OCI-LY1 (cell line): ENCODE results near the gene RPRML.

Source experiments
- H2AFZ ChIP-seq: fragments of 200-600 bp; sonication (generic), shearing (Covaris generic); 2 replicates; pipeline ENCODE4 v1.6.0; 2014; ENCODE audit warnings: antibody characterized with exemption, mild to moderate bottlenecking, low read length
- H3F3A ChIP-seq: fragments of 200-600 bp; sonication (generic), shearing (Covaris generic); 2 replicates; pipeline ENCODE4 v1.6.0; 2014; ENCODE audit warnings: mild to moderate bottlenecking, antibody characterized with exemption, low read length, moderate library complexity; ENCODE audit not compliant: insufficient read depth
- H3K27ac ChIP-seq: fragments of 200-600 bp; sonication (generic); 2 replicates; pipeline ENCODE4 v1.5.1; 2014; ENCODE audit warnings: low read length, mixed run types, mild to moderate bottlenecking, low read depth; ENCODE audit not compliant: poor library complexity, severe bottlenecking
- H3K27me3 ChIP-seq: fragments of 200-600 bp; sonication (generic); 2 replicates; pipeline ENCODE4 v1.6.0; 2014; ENCODE audit warnings: antibody characterized with exemption, mild to moderate bottlenecking, low read length, moderate library complexity; ENCODE audit not compliant: insufficient read depth
- H3K36me3 ChIP-seq: fragments of 200-600 bp; sonication (generic); 2 replicates; pipeline ENCODE4 v1.6.1; 2014; ENCODE audit warnings: mild to moderate bottlenecking, antibody characterized with exemption, low read length, moderate library complexity, mixed read lengths; ENCODE audit not compliant: insufficient read depth
- H3K4me1 ChIP-seq: fragments of 200-600 bp; sonication (generic); 2 replicates; pipeline ENCODE4 v1.5.1; 2014; ENCODE audit warnings: mild to moderate bottlenecking, low read length, moderate library complexity; ENCODE audit not compliant: insufficient read depth, severe bottlenecking
- H3K4me2 ChIP-seq: fragments of 200-600 bp; sonication (generic), shearing (Covaris generic); 2 replicates; pipeline ENCODE4 v1.6.1; 2014; ENCODE audit warnings: low read length
- H3K4me3 ChIP-seq: fragments of 200-600 bp; sonication (generic); 2 replicates; pipeline ENCODE4 v1.5.1; 2014; ENCODE audit warnings: low read length, low read depth, mild to moderate bottlenecking, mixed read lengths; ENCODE audit not compliant: poor library complexity, severe bottlenecking
- H3K79me2 ChIP-seq: fragments of 200-600 bp; shearing (Covaris generic); 2 replicates; pipeline ENCODE4 v1.6.1; 2016; ENCODE audit warnings: mixed run types, low read length, mixed read lengths; ENCODE audit not compliant: insufficient read depth
- H3K9ac ChIP-seq: fragments of 200-600 bp; sonication (generic), shearing (Covaris generic); 2 replicates; pipeline ENCODE4 v1.6.1; 2014; ENCODE audit warnings: mild to moderate bottlenecking, low read length, mixed read lengths
- H3K9me2 ChIP-seq: fragments of 200-600 bp; sonication (generic), shearing (Covaris generic); 2 replicates; pipeline ENCODE4 v1.6.1; 2014; ENCODE audit warnings: low read depth, mild to moderate bottlenecking, low read length, mixed read lengths
- H3K9me3 ChIP-seq: fragments of 200-600 bp; shearing (Covaris generic); 2 replicates; pipeline ENCODE4 v1.6.1; 2014; ENCODE audit warnings: low read length, mixed read lengths
- H4K20me1 ChIP-seq: fragments of 200-600 bp; sonication (generic), shearing (Covaris generic); 2 replicates; pipeline ENCODE4 v1.6.0; 2016; ENCODE audit warnings: mild to moderate bottlenecking, low read length; ENCODE audit not compliant: insufficient read depth
- EZH2 ChIP-seq: fragments of 200-600 bp; sonication (generic), shearing (Covaris generic); IDR thresholded peaks from 2 replicates; pipeline ENCODE4 v1.8.0; 2017; ENCODE audit warnings: borderline replicate concordance, mixed run types, mild to moderate bottlenecking, antibody characterized with exemption, low read length, moderate library complexity, mixed read lengths
- TF ChIP-seq, protein P1 (sequence below): fragments of 200-600 bp; sonication (generic), shearing (Covaris generic); IDR thresholded peaks from 2 replicates; pipeline ENCODE4 v1.5.1; 2017; ENCODE audit warnings: mild to moderate bottlenecking, antibody characterized with exemption, low read length, moderate library complexity, mixed read lengths

The RPRML gene

DNA sequence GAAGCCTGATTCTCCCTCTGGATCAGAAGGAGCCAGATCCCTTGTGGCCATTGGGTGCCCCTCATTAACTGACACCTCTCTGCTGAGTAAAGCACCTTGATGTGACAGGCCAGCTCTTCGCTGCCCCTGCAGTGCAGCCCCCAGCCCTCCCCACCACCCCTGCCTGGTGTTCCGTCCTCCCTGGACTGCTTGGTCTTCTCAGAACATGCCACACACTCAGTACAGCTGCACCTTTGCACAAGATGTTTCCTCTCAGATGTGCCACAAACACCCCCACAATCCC, 35.9 kb downstream of the RPRML start:
- H3K36me3 ChIP-seq: peaks cover 23% of the 10 kb centered on the region
- H4K20me1 ChIP-seq: no peaks in the 10 kb centered on the region
- no peaks in the 10 kb centered on the region for H3K4me1 ChIP-seq
- no peak overlapping the region for H3K9ac ChIP-seq
- no peak overlapping the region for H2AFZ ChIP-seq
- no peaks in the 10 kb centered on the region for H3K27me3 ChIP-seq
- TF ChIP-seq, protein P1, sequence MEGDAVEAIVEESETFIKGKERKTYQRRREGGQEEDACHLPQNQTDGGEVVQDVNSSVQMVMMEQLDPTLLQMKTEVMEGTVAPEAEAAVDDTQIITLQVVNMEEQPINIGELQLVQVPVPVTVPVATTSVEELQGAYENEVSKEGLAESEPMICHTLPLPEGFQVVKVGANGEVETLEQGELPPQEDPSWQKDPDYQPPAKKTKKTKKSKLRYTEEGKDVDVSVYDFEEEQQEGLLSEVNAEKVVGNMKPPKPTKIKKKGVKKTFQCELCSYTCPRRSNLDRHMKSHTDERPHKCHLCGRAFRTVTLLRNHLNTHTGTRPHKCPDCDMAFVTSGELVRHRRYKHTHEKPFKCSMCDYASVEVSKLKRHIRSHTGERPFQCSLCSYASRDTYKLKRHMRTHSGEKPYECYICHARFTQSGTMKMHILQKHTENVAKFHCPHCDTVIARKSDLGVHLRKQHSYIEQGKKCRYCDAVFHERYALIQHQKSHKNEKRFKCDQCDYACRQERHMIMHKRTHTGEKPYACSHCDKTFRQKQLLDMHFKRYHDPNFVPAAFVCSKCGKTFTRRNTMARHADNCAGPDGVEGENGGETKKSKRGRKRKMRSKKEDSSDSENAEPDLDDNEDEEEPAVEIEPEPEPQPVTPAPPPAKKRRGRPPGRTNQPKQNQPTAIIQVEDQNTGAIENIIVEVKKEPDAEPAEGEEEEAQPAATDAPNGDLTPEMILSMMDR: no peak
- no peak for TF ChIP-seq EZH2
- H3K4me2 ChIP-seq: no peak overlapping the region
- no peak overlapping the region for H3K4me3 ChIP-seq
- H3F3A ChIP-seq: no peaks in the 10 kb centered on the region
- H3K9me2 ChIP-seq: no peaks in the 10 kb centered on the region
- H3K27ac ChIP-seq: no peak overlapping the region
- H3K79me2 ChIP-seq: no peaks in the 10 kb centered on the region
- no peaks in the 10 kb centered on the region for H3K9me3 ChIP-seq

DNA sequence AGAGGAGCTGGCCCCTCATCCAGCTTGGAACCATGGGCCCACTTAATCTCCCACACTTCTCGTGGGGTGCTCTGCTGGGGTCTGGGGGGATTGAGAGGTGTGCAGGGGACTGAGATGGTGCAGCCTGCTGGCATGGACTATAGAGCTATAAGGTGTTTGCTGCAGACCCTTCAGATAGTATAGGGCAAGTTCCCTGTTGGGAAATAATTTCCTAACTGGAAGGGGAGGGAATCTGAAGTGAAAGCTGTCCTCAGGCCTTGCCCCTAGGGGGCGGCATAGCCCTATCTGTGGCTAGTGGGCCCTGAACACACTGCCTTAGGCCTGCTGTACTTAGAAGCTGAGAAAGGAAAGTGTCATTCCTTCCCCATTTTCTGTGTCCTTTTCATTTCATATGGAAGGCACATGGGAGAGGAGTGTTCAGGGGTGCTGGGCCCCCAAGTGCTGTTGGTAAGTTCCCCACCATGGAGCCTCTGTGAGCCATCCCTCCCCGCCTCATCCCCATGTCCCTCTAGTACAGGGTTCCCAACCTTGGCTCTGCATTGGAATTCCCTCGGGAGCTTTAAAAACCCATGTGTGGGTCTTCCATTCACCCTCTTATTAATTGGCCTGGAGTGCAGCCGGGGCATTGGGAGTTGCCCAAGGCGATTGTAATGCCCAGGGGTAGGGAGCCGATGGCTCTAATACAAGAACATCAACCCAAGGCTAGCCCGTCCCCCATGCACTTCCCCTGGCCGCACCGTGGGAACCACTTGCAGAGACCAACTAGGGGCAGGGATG, 36.4 kb downstream of the RPRML start:
- Histone ChIP-seq H3K27ac (no peak overlapping the region), H2AFZ (no peak overlapping the region), H3K4me2 (no peak overlapping the region), H3K4me1 (no peaks in the 10 kb centered on the region), H3F3A (no peaks in the 10 kb centered on the region), H3K79me2 (no peaks in the 10 kb centered on the region), H3K9me3 (no peaks in the 10 kb centered on the region), H3K4me3 (no peak overlapping the region), H3K36me3 (peaks cover 26% of the 10 kb centered on the region), H4K20me1 (no peaks in the 10 kb centered on the region), H3K27me3 (no peaks in the 10 kb centered on the region), H3K9ac (no peak overlapping the region), H3K9me2 (no peaks in the 10 kb centered on the region)
- TF ChIP-seq, protein P1: peak; percentile 95
- no peak for TF ChIP-seq EZH2

DNA sequence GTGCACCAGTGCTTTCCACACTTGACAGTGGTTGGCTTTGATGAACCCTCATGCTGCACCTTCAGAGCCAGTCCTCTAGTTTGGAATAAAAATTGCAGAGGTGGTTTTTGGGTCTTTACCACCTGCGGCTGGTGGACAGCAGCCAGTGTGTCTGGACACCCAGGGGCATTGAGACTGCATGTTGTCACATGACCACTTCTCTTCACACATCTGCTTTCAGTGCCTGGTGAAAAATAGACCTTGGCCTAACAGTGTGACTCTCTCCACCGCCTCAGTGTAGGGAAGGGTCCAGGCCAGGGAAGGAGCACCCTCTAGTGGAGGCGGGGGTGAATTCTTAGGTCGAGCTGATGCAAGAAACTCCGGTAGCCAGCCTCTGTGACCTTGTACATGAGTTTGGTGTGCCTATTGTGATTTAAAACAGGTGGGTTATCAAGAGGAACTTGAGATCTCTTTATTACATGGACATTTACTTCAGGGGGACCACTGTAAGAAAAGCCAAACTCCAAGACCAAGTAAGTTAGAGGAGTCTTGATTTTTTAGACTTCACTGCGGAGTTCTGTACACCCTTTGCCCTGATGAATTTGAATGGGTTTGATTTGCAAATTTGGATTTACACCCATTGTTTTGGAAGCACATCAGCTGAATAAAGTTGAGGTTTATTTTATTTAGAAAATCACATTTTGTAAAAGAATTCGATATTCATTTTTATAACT, 38.2 kb downstream of the RPRML start:
- Histone ChIP-seq H3F3A (no peaks in the 10 kb centered on the region), H3K36me3 (peaks cover 43% of the 10 kb centered on the region), H3K4me2 (no peak overlapping the region), H4K20me1 (no peaks in the 10 kb centered on the region), H3K9me3 (no peaks in the 10 kb centered on the region), H3K4me3 (no peak overlapping the region), H3K27me3 (no peaks in the 10 kb centered on the region), H2AFZ (no peak overlapping the region), H3K9me2 (no peaks in the 10 kb centered on the region), H3K4me1 (no peaks in the 10 kb centered on the region), H3K9ac (no peak overlapping the region), H3K27ac (no peak overlapping the region), H3K79me2 (no peaks in the 10 kb centered on the region)
- TF ChIP-seq, protein P1: peak; percentile 77
- TF ChIP-seq EZH2: no peak
